WTC11 (cell line): ENCODE data around the gene KLK14. TPM values are rescaled to one million over a fixed set of nuclear protein-coding genes. Genes with fewer than 3 reads are reported as not detected.

Experiments
- ATAC-seq: fragments of 200-7000 bp; cut with Tn5 transposase; 2 replicates; pipeline ENCODE4 v1.10.0; 2021; ENCODE audit warnings: mild to moderate bottlenecking, moderate library complexity
- CTCF ChIA-PET: fragments of 300-600 bp; sonication (Branson Sonifier 250); formaldehyde crosslinking; loops from one replicate; lab custom pipeline; 2021; ENCODE audit warnings: antibody characterized with exemption; lab: Charles Lee
- POLR2A ChIA-PET: fragments of 350-600 bp; sonication (Branson Sonifier 250); formaldehyde crosslinking; loops from one replicate; lab custom pipeline; 2021; ENCODE audit warnings: antibody characterized with exemption; lab: Charles Lee
- DNase-seq: peaks from one replicate; pipeline ENCODE4 v3.0.0; 2021; ENCODE audit warnings: low spot score
- H3K27ac Mint-ChIP-seq: 2 replicates; pipeline ENCODE4 v1.8.0; 2021; ENCODE audit warnings: mixed read lengths
- H3K27me3 Mint-ChIP-seq: 2 replicates; pipeline ENCODE4 v1.8.0; 2021; ENCODE audit warnings: low read depth, mild to moderate bottlenecking, moderate library complexity, mixed read lengths
- H3K36me3 Mint-ChIP-seq: 2 replicates; pipeline ENCODE4 v1.8.0; 2021; ENCODE audit warnings: mixed read lengths
- H3K4me1 Mint-ChIP-seq: 2 replicates; pipeline ENCODE4 v1.8.0; 2022; ENCODE audit warnings: mixed read lengths
- H3K4me3 Mint-ChIP-seq: 2 replicates; pipeline ENCODE4 v1.8.0; 2021; ENCODE audit warnings: mild to moderate bottlenecking, moderate library complexity, mixed read lengths
- H3K9me3 Mint-ChIP-seq: 2 replicates; pipeline ENCODE4 v1.8.0; 2021; ENCODE audit warnings: mixed read lengths
- CREB1 ChIP-seq: sonication (generic); formaldehyde crosslinking; IDR thresholded peaks from 2 replicates; pipeline ENCODE4 v1.8.0; 2023; ENCODE audit warnings: mild to moderate bottlenecking, missing genetic modification reagents
- ELF4 ChIP-seq: sonication (generic); formaldehyde crosslinking; IDR thresholded peaks from 2 replicates; pipeline ENCODE4 v1.8.1; 2022; ENCODE audit warnings: low read depth, mild to moderate bottlenecking, moderate library complexity, missing genetic modification reagents
- ERG ChIP-seq: fragments of 250-450 bp; sonication (Bioruptor Pico); IDR thresholded peaks from 2 replicates; pipeline ENCODE4 v1.8.0; 2021; ENCODE audit warnings: mild to moderate bottlenecking
- FOXK1 ChIP-seq: sonication (generic); formaldehyde crosslinking; IDR thresholded peaks from 2 replicates; pipeline ENCODE4 v1.8.0; 2022; ENCODE audit warnings: mild to moderate bottlenecking, moderate library complexity, missing genetic modification reagents
- HMGA2 ChIP-seq: fragments of 250-450 bp; sonication (Bioruptor Pico); IDR thresholded peaks from 2 replicates; pipeline ENCODE4 v1.4.0; 2021; ENCODE audit warnings: mild to moderate bottlenecking, moderate library complexity
- MAX ChIP-seq: sonication (generic); formaldehyde crosslinking; IDR thresholded peaks from 2 replicates; pipeline ENCODE4 v1.8.0; 2022; ENCODE audit warnings: mild to moderate bottlenecking, missing genetic modification reagents
- NFE2L1 ChIP-seq: sonication (generic); formaldehyde crosslinking; IDR thresholded peaks from 2 replicates; pipeline ENCODE4 v1.8.1; 2023; ENCODE audit warnings: missing genetic modification reagents
- NR2C2 ChIP-seq: sonication (generic); formaldehyde crosslinking; IDR thresholded peaks from 2 replicates; pipeline ENCODE4 v1.8.0; 2022; ENCODE audit warnings: mild to moderate bottlenecking, missing genetic modification reagents
- RELA ChIP-seq: sonication (generic); formaldehyde crosslinking; IDR thresholded peaks from 2 replicates; pipeline ENCODE4 v1.8.1; 2022; ENCODE audit warnings: missing genetic modification reagents, mild to moderate bottlenecking, borderline replicate concordance
- ZBTB43 ChIP-seq: sonication (generic); formaldehyde crosslinking; IDR thresholded peaks from 2 replicates; pipeline ENCODE4 v1.8.1; 2023; ENCODE audit warnings: mild to moderate bottlenecking, missing genetic modification reagents
- ZNF121 ChIP-seq: sonication (generic); formaldehyde crosslinking; IDR thresholded peaks from 2 replicates; pipeline ENCODE4 v1.8.0; 2023; ENCODE audit warnings: missing genetic modification reagents
- ZNF317 ChIP-seq: sonication (generic); formaldehyde crosslinking; IDR thresholded peaks from 2 replicates; pipeline ENCODE4 v1.8.1; 2023; ENCODE audit warnings: low read depth, mild to moderate bottlenecking, moderate library complexity, missing genetic modification reagents, borderline replicate concordance
- ZNF396 ChIP-seq: fragments of 250-450 bp; sonication (Bioruptor Pico); IDR thresholded peaks from 2 replicates; pipeline ENCODE4 v1.8.0; 2021; ENCODE audit warnings: mild to moderate bottlenecking, moderate library complexity, borderline replicate concordance
- ZNF512 ChIP-seq: sonication (generic); formaldehyde crosslinking; IDR thresholded peaks from 2 replicates; pipeline ENCODE4 v1.8.1; 2022; ENCODE audit warnings: missing genetic modification reagents, borderline replicate concordance
- ZNF671 ChIP-seq: fragments of 250-450 bp; sonication (Bioruptor Pico); IDR thresholded peaks from 2 replicates; pipeline ENCODE4 v1.8.0; 2021; ENCODE audit warnings: mild to moderate bottlenecking
- total RNA-seq: library from RNA; stranded (reverse); gene quantifications from 3 replicates; pipeline ENCODE4 v1.2.3, GENCODE V29; 2021
- TF ChIP-seq, protein P1 (sequence below): sonication (generic); formaldehyde crosslinking; IDR thresholded peaks from 2 replicates; pipeline ENCODE4 v1.8.0; 2023; ENCODE audit warnings: mild to moderate bottlenecking, missing genetic modification reagents
- TF ChIP-seq, protein P2 (sequence below): sonication (generic); formaldehyde crosslinking; IDR thresholded peaks from 2 replicates; pipeline ENCODE4 v1.8.0; 2023; ENCODE audit warnings: missing genetic modification reagents

KLK14 gene
- total RNA-seq, 1 experiment from 2014 or later: 1.1 TPM

GRCh38 chr19:51059715-51060114 is 23.0 kb downstream of the KLK14 start:
- Mint-ChIP-seq H3K27me3 (peaks cover 10% of the 10 kb centered on the region), H3K27ac (no peak overlapping the region), H3K4me3 (no peak overlapping the region), H3K36me3 (no peaks in the 10 kb centered on the region), H3K9me3 (peaks cover 10% of the 10 kb centered on the region), H3K4me1 (no peaks in the 10 kb centered on the region; the same call in 1 of the 2 replicates)
- CTCF ChIA-PET: no interaction called here
- DNase-seq: no peak
- ATAC-seq: no peak
- TF ChIP-seq HMGA2 (CRISPR knock-in tag) (peak; percentile 74), MAX (no peak)
- POLR2A ChIA-PET: no interaction called here

DNA sequence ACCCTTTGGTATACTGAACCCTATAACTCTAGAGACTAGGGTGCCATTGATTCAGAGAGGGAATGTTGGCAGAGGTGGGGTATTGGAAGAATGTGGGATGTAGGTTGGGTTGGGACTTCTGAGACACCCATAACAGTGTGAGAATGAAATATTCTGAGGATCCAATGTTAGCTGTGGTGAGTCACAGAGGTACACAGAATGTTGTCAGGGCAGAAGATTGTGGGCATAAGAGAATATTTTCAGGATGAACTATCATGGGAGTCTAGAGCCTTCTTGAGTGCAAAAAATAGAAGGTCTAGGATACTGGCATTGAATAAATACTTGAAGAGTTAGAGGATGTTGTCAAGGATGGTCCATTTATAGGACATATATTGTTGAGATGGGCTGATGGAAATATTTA is 26.8 kb downstream of the KLK14 start:
- Mint-ChIP-seq H3K9me3 (peaks cover 2% of the 10 kb centered on the region), H3K27me3 (peaks cover 4% of the 10 kb centered on the region; the same call in 1 of the 2 replicates), H3K4me1 (peaks cover 21% of the 10 kb centered on the region), H3K27ac (no peak overlapping the region), H3K36me3 (no peaks in the 10 kb centered on the region), H3K4me3 (no peak overlapping the region)
- DNase-seq: no peak
- ChIA-PET POLR2A (no interaction called here), CTCF (no interaction called here)
- ATAC-seq: no peak
- no peak for TF ChIP-seq ELF4
- TF ChIP-seq ZNF396 (CRISPR knock-in tag): no peak

GRCh38 chr19:51047031-51047335 is 35.7 kb downstream of the KLK14 start:
- ATAC-seq (no peak), DNase-seq (no peak)
- CTCF ChIA-PET: interaction anchor here (0.8 to 7.3 kb wide), 16 partner anchors 10 to 490 kb away, joined by 3 to 82 read pairs (median 6); partner anchors contain the start of genes KLK10 and KLK8
- TF ChIP-seq CREB1 (CRISPR knock-in tag) (no peak), NFE2L1 (CRISPR knock-in tag) (peak; percentile 48; the same call in 1 of the 2 replicates)
- no peaks in the 10 kb centered on the region for H3K27me3 Mint-ChIP-seq
- peaks cover 57% of the 10 kb centered on the region for H3K4me1 Mint-ChIP-seq
- H3K27ac Mint-ChIP-seq: peak overlapping the region; percentile 99
- peaks cover 16% of the 10 kb centered on the region for H3K9me3 Mint-ChIP-seq
- POLR2A ChIA-PET: interaction anchor here (0.9 to 1.2 kb wide), 3 partner anchors 26 to 48 kb away, joined by 3 to 6 read pairs (median 4); no protein-coding TSS in a partner anchor
- peaks cover 10% of the 10 kb centered on the region for H3K36me3 Mint-ChIP-seq
- peak overlapping the region; percentile 40; the same call in 1 of the 2 replicates for H3K4me3 Mint-ChIP-seq

DNA sequence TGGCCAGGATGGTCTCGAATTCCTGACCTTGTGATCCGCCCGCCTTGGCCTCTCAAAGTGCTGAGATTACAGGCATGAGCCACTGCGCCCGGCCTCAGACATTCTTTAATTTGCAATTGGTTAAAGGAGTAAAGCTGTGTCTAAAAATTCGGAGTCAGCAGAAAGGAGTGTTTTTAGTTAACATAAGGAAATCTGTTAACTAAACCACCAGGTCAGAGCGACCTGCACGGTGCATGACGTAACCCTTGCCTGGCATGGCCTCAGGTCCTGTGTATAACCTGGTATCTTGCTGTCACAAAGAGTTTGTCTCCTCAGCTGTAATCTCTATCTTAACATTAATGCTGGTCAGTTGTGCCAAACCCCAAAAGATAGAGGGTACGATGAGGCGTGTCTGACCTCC is 38.4 kb downstream of the KLK14 start:
- H3K9me3 Mint-ChIP-seq: peaks cover 16% of the 10 kb centered on the region
- no peak for ATAC-seq
- DNase-seq: no peak
- CTCF ChIA-PET: interaction anchor here (1.3 to 7.3 kb wide), 4 partner anchors 8 to 50 kb away, joined by 5 to 82 read pairs (median 6); partner anchors contain the start of gene KLK10
- H3K36me3 Mint-ChIP-seq: peaks cover 5% of the 10 kb centered on the region
- H3K4me1 Mint-ChIP-seq: peaks cover 51% of the 10 kb centered on the region
- POLR2A ChIA-PET: interaction anchor here (0.6 kb wide), 1 partner anchor 8 kb away, joined by 4 read pairs; no protein-coding TSS in a partner anchor
- no peak overlapping the region for H3K27ac Mint-ChIP-seq
- no peaks in the 10 kb centered on the region for H3K27me3 Mint-ChIP-seq
- H3K4me3 Mint-ChIP-seq: no peak overlapping the region
- TF ChIP-seq ZBTB43 (CRISPR knock-in tag): no peak
- TF ChIP-seq, protein P1, sequence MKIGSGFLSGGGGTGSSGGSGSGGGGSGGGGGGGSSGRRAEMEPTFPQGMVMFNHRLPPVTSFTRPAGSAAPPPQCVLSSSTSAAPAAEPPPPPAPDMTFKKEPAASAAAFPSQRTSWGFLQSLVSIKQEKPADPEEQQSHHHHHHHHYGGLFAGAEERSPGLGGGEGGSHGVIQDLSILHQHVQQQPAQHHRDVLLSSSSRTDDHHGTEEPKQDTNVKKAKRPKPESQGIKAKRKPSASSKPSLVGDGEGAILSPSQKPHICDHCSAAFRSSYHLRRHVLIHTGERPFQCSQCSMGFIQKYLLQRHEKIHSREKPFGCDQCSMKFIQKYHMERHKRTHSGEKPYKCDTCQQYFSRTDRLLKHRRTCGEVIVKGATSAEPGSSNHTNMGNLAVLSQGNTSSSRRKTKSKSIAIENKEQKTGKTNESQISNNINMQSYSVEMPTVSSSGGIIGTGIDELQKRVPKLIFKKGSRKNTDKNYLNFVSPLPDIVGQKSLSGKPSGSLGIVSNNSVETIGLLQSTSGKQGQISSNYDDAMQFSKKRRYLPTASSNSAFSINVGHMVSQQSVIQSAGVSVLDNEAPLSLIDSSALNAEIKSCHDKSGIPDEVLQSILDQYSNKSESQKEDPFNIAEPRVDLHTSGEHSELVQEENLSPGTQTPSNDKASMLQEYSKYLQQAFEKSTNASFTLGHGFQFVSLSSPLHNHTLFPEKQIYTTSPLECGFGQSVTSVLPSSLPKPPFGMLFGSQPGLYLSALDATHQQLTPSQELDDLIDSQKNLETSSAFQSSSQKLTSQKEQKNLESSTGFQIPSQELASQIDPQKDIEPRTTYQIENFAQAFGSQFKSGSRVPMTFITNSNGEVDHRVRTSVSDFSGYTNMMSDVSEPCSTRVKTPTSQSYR (CRISPR knock-in tag): no peak
- no peak for TF ChIP-seq ZNF396 (CRISPR knock-in tag)
- no peak for TF ChIP-seq NFE2L1 (CRISPR knock-in tag)
- no peak for TF ChIP-seq ZNF317 (CRISPR knock-in tag)
- TF ChIP-seq ZNF671 (CRISPR knock-in tag): no peak
- TF ChIP-seq HMGA2 (CRISPR knock-in tag): no peak
- no peak for TF ChIP-seq MAX
- TF ChIP-seq ZNF121 (CRISPR knock-in tag): no peak
- TF ChIP-seq ZNF512 (CRISPR knock-in tag): no peak
- no peak for TF ChIP-seq NR2C2 (CRISPR knock-in tag)
- TF ChIP-seq FOXK1 (CRISPR knock-in tag): no peak
- TF ChIP-seq RELA: no peak
- TF ChIP-seq, protein P2, sequence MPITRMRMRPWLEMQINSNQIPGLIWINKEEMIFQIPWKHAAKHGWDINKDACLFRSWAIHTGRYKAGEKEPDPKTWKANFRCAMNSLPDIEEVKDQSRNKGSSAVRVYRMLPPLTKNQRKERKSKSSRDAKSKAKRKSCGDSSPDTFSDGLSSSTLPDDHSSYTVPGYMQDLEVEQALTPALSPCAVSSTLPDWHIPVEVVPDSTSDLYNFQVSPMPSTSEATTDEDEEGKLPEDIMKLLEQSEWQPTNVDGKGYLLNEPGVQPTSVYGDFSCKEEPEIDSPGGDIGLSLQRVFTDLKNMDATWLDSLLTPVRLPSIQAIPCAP: no peak
- TF ChIP-seq ERG (CRISPR knock-in tag): no peak
